ENCODE data around the gene MBOAT2. TPM values are rescaled to one million over a fixed set of nuclear protein-coding genes. Genes with fewer than 3 reads are reported as not detected.

The MBOAT2 gene
- total RNA-seq, 1 experiment from 2014 or later, result 30.7 TPM

DNA sequence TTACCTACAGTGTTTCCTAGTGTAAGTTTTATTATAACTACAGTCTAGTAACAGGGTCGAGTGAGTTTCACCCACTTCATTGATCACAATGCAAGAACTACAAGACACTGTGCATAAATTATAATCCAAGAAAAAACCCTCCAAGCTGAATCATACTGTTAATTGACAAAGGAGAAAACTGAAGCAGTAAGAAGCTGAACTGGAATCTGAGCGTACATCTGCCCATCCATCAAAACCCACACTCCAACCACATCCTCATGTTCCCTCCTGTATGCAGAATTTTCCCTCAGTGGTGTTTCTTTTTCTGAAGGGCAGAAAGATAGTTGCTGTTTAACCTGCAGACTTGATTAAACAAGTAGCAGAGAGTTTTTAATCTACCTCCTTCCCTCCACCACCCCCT, 116.6 kb downstream of the MBOAT2 start:
- ChIA-PET POLR2A (ENCODE audit: unreplicated experiment) (interaction anchor here (0.5 kb wide), 1 partner anchor 1283 kb away, joined by 3 read pairs; no protein-coding TSS in a partner anchor), CTCF (no interaction called here)
- Histone ChIP-seq H3K9me2 (replicated peaks; ENCODE audit: low read length) (no peaks in the 10 kb centered on the region), H2AFZ (ENCODE audit: low read length) (no peak overlapping the region), H3K79me2 (ENCODE audit: low read length) (no peaks in the 10 kb centered on the region), H4K20me1 (ENCODE audit: low read length) (no peaks in the 10 kb centered on the region), H3K4me1 (ENCODE audit: insufficient read depth, low read length) (no peaks in the 10 kb centered on the region), H3K9ac (ENCODE audit: low read length) (no peak overlapping the region), H3K9me3 (ENCODE audit: low read length) (no peaks in the 10 kb centered on the region), H3K27me3 (ENCODE audit: low read length) (no peaks in the 10 kb centered on the region), H3K4me3 (ENCODE audit: low read length) (no peak overlapping the region), H3F3A (ENCODE audit: low read length, unreplicated experiment) (no peaks in the 10 kb centered on the region), H3K27ac (ENCODE audit: low read length) (no peak overlapping the region), H3K4me2 (ENCODE audit: low read length) (no peak overlapping the region), H3K36me3 (ENCODE audit: low read depth, low read length) (peaks cover 5% of the 10 kb centered on the region; the same call in 1 of the 2 replicates)
- intact Hi-C loops (cut with micrococcal nuclease), result no loop called here
- ATAC-seq (no peak), DNase-seq (no peak)
- TF ChIP-seq EZH2 (IDR thresholded peaks at IDR 0.05; ENCODE audit: low read length, unreplicated experiment) (no peak), EZH2phosphoT487 (IDR thresholded peaks at IDR 0.05; ENCODE audit: borderline replicate concordance, low read length) (no peak)
- TF ChIP-seq, protein P1, sequence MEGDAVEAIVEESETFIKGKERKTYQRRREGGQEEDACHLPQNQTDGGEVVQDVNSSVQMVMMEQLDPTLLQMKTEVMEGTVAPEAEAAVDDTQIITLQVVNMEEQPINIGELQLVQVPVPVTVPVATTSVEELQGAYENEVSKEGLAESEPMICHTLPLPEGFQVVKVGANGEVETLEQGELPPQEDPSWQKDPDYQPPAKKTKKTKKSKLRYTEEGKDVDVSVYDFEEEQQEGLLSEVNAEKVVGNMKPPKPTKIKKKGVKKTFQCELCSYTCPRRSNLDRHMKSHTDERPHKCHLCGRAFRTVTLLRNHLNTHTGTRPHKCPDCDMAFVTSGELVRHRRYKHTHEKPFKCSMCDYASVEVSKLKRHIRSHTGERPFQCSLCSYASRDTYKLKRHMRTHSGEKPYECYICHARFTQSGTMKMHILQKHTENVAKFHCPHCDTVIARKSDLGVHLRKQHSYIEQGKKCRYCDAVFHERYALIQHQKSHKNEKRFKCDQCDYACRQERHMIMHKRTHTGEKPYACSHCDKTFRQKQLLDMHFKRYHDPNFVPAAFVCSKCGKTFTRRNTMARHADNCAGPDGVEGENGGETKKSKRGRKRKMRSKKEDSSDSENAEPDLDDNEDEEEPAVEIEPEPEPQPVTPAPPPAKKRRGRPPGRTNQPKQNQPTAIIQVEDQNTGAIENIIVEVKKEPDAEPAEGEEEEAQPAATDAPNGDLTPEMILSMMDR (conservative IDR thresholded peaks at IDR 0.05; ENCODE audit: low read depth, low read length), result no peak
- no TSS peak for BruUV-seq (replicated peaks)

DNA sequence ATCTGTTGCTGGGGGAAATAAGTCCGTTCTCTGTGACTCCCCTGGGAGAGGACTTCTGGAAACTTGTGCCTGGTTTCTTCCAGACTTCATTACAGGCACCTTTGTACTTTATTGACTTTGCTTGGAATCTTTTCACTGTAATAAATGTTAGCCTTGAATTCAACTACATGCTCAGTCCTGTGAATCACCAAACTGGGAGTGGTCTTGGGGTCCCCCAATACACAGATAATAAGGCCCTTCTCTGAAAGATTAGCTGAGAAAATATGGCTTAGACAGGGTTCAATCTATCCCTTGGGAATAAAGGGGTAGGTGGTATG, 117.3 kb downstream of the MBOAT2 start:
- Histone ChIP-seq H3K9me3 (ENCODE audit: low read length) (no peaks in the 10 kb centered on the region), H3K4me3 (ENCODE audit: low read length) (no peak overlapping the region), H3K27ac (ENCODE audit: low read length) (no peak overlapping the region), H3K79me2 (ENCODE audit: low read length) (no peaks in the 10 kb centered on the region), H2AFZ (ENCODE audit: low read length) (no peak overlapping the region), H4K20me1 (ENCODE audit: low read length) (no peaks in the 10 kb centered on the region), H3K9ac (ENCODE audit: low read length) (no peak overlapping the region), H3K9me2 (replicated peaks; ENCODE audit: low read length) (no peaks in the 10 kb centered on the region), H3K4me2 (ENCODE audit: low read length) (no peak overlapping the region), H3K4me1 (ENCODE audit: insufficient read depth, low read length) (no peaks in the 10 kb centered on the region), H3F3A (ENCODE audit: low read length, unreplicated experiment) (no peaks in the 10 kb centered on the region), H3K36me3 (ENCODE audit: low read depth, low read length) (peaks cover 9% of the 10 kb centered on the region; the same call in 1 of the 2 replicates), H3K27me3 (ENCODE audit: low read length) (no peaks in the 10 kb centered on the region)
- ATAC-seq (no peak), DNase-seq (no peak)
- TF ChIP-seq EZH2phosphoT487 (IDR thresholded peaks at IDR 0.05; ENCODE audit: borderline replicate concordance, low read length), result no peak
- no peak for TF ChIP-seq EZH2 (IDR thresholded peaks at IDR 0.05; ENCODE audit: low read length, unreplicated experiment)
- TF ChIP-seq, protein P1 (conservative IDR thresholded peaks at IDR 0.05; ENCODE audit: low read depth, low read length), result no peak
- no TSS peak for BruUV-seq (replicated peaks)
- intact Hi-C loops (cut with micrococcal nuclease), result no loop called here
- POLR2A ChIA-PET (ENCODE audit: unreplicated experiment), result no interaction called here
- CTCF ChIA-PET, result no interaction called here

DNA sequence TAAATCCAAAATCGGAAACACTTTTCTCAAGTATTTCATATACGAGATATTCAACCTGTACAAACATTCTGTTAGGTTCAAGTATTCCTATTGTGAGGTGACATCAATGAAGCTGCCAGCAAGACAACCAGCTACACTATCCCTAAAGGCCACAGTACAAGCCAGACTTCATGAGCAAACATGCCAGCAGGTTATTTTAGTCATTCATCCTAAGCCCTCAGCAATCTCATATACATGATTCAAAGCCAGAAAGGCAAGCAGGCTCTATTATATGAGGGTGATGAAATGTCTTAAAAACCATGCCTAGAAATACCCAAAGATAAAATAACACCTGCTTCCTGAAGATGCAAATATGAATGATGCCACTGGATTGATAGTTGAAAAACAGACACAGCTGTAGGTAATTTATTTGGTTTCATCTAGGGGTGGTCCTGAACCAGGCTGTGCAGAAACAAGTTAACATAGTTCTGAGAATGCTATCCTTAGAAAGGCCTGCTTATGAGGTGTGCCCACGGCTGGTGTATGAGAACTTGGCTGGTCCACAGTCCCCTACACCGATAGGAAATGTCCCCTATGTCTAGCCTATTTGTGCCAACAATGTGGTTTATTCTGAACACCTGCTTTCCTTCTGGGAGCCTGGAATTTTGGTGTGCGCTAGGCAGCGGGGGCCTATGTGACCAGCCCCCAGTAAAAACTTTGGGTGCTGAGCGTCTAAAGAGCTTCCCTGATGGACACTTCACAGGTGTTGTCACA, 117.9 kb downstream of the MBOAT2 start:
- H3K9me2 ChIP-seq (replicated peaks; ENCODE audit: low read length), result no peaks in the 10 kb centered on the region
- CTCF ChIA-PET, result no interaction called here
- TF ChIP-seq, protein P1 (conservative IDR thresholded peaks at IDR 0.05; ENCODE audit: low read depth, low read length), result no peak
- TF ChIP-seq EZH2phosphoT487 (IDR thresholded peaks at IDR 0.05; ENCODE audit: borderline replicate concordance, low read length), result no peak
- TF ChIP-seq EZH2 (IDR thresholded peaks at IDR 0.05; ENCODE audit: low read length, unreplicated experiment), result no peak
- no peak overlapping the region for H3K9ac ChIP-seq (ENCODE audit: low read length)
- no peaks in the 10 kb centered on the region for H3K27me3 ChIP-seq (ENCODE audit: low read length)
- H2AFZ ChIP-seq (ENCODE audit: low read length), result no peak overlapping the region
- H3K4me3 ChIP-seq (ENCODE audit: low read length), result no peak overlapping the region
- no peaks in the 10 kb centered on the region for H3F3A ChIP-seq (ENCODE audit: low read length, unreplicated experiment)
- H3K4me2 ChIP-seq (ENCODE audit: low read length), result no peak overlapping the region
- POLR2A ChIA-PET (ENCODE audit: unreplicated experiment), result no interaction called here
- no peaks in the 10 kb centered on the region for H3K9me3 ChIP-seq (ENCODE audit: low read length)
- no TSS peak for BruUV-seq (replicated peaks)
- no peaks in the 10 kb centered on the region for H4K20me1 ChIP-seq (ENCODE audit: low read length)
- ATAC-seq (no peak), DNase-seq (no peak)
- no peak overlapping the region for H3K27ac ChIP-seq (ENCODE audit: low read length)
- H3K36me3 ChIP-seq (ENCODE audit: low read depth, low read length), result peaks cover 14% of the 10 kb centered on the region; the same call in 1 of the 2 replicates
- no peaks in the 10 kb centered on the region for H3K79me2 ChIP-seq (ENCODE audit: low read length)
- intact Hi-C loops (cut with micrococcal nuclease), result no loop called here
- no peaks in the 10 kb centered on the region for H3K4me1 ChIP-seq (ENCODE audit: insufficient read depth, low read length)
